ENCODE measurements around the gene EEF1A1. TPM values are rescaled to one million over a fixed set of nuclear protein-coding genes. Genes with fewer than 3 reads are reported as not detected.
"Not testable (repeated sequence)": the region's sequence is repeated elsewhere in the genome, so short reads cannot be mapped to it uniquely, and the experiment has no call there.

The EEF1A1 gene
- total RNA-seq, 1 donor from 2014 or later = 11,105 TPM

DNA sequence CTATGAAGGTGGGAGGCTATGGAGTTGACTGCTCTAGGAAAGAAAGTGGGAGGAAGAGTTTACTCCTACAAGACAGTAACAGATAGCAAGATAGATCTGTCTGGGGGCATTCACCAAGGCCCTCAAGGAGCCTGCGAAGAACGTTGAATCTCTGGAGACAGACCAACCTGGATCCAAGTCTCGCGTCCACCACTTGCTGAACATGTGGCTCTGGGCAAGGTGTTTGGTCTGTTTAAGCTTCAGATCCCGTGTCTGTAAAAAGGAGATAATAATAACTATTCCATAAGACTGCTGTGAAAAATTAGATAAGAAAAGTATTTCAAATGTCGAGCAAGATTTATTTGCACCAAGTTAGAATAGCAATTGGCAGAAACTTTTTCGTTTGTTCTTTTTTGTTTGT lies 8.1 kb upstream of the EEF1A1 start:
- Mint-ChIP-seq H3K4me3 (no peak overlapping the region), H3K4me1 (peaks cover 6% of the 10 kb centered on the region), H3K27me3 (ENCODE audit: low read depth) (no peaks in the 10 kb centered on the region), H3K9me3 (no peaks in the 10 kb centered on the region), H3K27ac (no peak overlapping the region), H3K36me3 (no peaks in the 10 kb centered on the region)
- TF ChIP-seq, protein P1, sequence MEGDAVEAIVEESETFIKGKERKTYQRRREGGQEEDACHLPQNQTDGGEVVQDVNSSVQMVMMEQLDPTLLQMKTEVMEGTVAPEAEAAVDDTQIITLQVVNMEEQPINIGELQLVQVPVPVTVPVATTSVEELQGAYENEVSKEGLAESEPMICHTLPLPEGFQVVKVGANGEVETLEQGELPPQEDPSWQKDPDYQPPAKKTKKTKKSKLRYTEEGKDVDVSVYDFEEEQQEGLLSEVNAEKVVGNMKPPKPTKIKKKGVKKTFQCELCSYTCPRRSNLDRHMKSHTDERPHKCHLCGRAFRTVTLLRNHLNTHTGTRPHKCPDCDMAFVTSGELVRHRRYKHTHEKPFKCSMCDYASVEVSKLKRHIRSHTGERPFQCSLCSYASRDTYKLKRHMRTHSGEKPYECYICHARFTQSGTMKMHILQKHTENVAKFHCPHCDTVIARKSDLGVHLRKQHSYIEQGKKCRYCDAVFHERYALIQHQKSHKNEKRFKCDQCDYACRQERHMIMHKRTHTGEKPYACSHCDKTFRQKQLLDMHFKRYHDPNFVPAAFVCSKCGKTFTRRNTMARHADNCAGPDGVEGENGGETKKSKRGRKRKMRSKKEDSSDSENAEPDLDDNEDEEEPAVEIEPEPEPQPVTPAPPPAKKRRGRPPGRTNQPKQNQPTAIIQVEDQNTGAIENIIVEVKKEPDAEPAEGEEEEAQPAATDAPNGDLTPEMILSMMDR (IDR thresholded peaks at IDR 0.05; ENCODE audit: unreplicated experiment) = no peak
- DNase-seq (ENCODE audit: low spot score in 2 of 2, unreplicated experiment in 2 of 2) = no peak

DNA sequence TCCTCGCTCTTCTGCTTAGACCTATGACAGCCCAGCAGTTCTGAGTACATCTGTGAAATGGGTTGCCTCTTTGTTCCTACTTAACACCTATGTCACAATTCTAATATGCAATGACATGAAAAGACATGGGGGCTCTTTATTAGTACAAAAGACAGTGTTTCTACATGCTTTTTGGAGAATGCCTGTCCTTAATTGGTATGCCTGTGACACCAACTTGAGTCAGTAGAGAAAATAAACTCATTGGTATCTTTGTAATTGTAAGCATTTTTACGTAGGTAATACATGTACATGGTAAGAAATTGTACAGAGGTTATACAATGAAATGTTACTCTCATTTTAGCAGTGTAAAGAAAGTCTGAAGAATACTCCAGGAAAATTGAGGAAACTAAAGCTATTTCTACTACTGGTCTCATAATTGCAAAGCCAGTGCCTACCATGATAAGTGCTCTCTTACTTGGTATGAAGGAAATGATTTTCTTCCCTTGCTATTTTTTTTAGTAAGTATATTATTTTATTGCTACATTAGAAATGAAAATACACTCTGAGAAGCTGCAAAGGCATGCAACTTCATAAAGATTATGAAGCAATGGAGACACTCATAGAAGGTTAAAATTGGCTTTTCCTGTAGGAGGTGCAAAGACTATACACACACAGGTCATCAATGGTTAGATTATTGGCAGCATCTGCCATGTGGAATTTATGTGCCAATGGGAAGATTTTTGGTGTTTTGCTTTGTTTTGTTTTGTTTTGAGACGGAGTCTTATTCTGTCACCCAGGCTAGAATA lies 4.9 kb upstream of the EEF1A1 start:
- peaks cover 10% of the 10 kb centered on the region for H3K4me1 Mint-ChIP-seq
- no peak for DNase-seq (ENCODE audit: low spot score in 2 of 2, unreplicated experiment in 2 of 2)
- H3K36me3 Mint-ChIP-seq = peaks cover 2% of the 10 kb centered on the region
- TF ChIP-seq, protein P1 (IDR thresholded peaks at IDR 0.05; ENCODE audit: unreplicated experiment) = no peak
- H3K4me3 Mint-ChIP-seq = no peak overlapping the region
- H3K9me3 Mint-ChIP-seq = no peaks in the 10 kb centered on the region
- H3K27me3 Mint-ChIP-seq (ENCODE audit: low read depth) = no peaks in the 10 kb centered on the region
- H3K27ac Mint-ChIP-seq = no peak overlapping the region

DNA sequence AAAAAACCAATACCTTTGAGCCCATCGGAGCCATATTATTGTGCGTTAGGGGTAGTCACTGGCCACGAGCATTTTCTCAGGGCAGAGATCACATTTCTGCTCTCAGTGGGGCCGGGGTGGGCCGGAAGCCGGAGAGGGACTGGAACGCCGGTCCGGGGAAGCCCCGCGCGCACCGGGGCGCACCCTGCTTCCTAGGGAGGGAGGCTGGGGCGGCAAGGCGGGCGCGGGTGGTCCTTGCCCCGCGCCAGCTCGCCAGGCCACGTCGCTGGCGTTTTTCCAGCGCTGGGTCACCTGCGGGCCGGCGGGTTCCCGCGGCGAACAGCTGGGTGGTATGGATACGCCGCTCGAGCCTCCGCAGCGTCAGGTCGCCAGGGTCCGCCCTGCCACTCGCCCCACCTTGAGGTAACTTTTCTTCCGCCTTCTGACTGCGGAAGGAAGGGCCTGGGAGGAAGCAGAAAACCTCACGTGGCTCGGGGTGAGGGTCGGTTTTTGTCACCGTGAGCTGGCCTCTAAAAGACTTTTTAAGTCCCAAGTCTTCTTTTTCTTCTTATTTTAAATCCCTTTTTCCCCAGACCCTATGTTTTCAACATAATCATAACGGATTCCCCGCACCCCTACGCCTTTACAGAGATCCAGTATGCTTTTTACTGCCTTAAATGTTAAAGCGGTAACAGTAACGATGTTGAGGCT lies 2.7 kb upstream of the EEF1A1 start:
- H3K4me3 Mint-ChIP-seq = peak overlapping the region; percentile 59
- no peaks in the 10 kb centered on the region for H3K9me3 Mint-ChIP-seq
- H3K27me3 Mint-ChIP-seq (ENCODE audit: low read depth) = no peaks in the 10 kb centered on the region
- DNase-seq (ENCODE audit: low spot score in 2 of 2, unreplicated experiment in 2 of 2) = no peak
- peaks cover 21% of the 10 kb centered on the region for H3K36me3 Mint-ChIP-seq
- TF ChIP-seq, protein P1 (IDR thresholded peaks at IDR 0.05; ENCODE audit: unreplicated experiment) = no peak
- H3K27ac Mint-ChIP-seq = peak overlapping the region; percentile 99
- peaks cover 20% of the 10 kb centered on the region for H3K4me1 Mint-ChIP-seq

DNA sequence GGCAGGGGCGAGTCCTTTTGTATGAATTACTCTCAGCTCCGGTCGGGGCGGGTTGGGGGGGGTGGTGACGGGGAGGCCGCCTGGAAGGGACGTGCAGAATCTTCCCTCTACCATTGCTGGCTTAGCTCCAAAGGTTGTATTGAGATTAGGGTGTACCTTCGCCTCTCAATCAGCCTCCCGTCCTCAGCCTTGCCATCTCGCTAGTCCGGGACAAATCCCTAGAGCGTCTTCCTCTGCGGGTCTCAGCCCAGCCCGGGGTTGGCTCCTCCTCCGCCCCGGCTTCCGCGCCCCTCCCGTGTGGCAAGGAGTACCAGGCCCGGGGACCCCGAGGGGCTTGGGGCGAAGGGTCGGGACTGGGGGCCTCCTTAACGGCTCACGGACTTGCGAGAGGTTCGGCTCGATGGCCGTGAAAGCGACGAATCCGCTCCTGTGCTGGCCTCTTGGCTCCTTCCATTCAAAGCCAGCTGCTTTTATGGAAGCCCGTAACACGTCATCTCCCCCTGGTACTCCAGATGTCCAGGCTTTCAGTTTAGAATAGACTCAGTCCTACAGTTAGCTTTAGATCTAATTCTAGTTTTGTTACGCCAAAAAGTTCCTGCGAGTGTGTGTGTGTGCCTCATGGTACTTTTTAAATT lies 636 bp upstream of the EEF1A1 start:
- Mint-ChIP-seq H3K27ac (peak overlapping the region; percentile 99), H3K36me3 (peaks cover 35% of the 10 kb centered on the region), H3K27me3 (ENCODE audit: low read depth) (no peaks in the 10 kb centered on the region), H3K9me3 (no peaks in the 10 kb centered on the region), H3K4me3 (peak overlapping the region; percentile 97), H3K4me1 (peaks cover 38% of the 10 kb centered on the region)
- TF ChIP-seq, protein P1 (IDR thresholded peaks at IDR 0.05; ENCODE audit: unreplicated experiment) = no peak
- DNase-seq (ENCODE audit: low spot score in 2 of 2, unreplicated experiment in 2 of 2) = peak in 1 of 2 experiments; percentile 81

DNA sequence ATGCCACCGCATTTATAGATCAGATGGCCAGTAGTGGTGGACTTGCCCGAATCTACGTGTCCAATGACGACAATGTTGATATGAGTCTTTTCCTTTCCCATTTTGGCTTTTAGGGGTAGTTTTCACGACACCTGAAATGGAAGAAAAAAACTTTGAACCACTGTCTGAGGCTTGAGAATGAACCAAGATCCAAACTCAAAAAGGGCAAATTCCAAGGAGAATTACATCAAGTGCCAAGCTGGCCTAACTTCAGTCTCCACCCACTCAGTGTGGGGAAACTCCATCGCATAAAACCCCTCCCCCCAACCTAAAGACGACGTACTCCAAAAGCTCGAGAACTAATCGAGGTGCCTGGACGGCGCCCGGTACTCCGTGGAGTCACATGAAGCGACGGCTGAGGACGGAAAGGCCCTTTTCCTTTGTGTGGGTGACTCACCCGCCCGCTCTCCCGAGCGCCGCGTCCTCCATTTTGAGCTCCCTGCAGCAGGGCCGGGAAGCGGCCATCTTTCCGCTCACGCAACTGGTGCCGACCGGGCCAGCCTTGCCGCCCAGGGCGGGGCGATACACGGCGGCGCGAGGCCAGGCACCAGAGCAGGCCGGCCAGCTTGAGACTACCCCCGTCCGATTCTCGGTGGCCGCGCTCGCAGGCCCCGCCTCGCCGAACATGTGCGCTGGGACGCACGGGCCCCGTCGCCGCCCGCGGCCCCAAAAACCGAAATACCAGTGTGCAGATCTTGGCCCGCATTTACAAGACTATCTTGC lies 725 bp downstream of the EEF1A1 start:
- TF ChIP-seq, protein P1 (IDR thresholded peaks at IDR 0.05; ENCODE audit: unreplicated experiment) = no peak
- peak; percentile 26 to 59 for DNase-seq (ENCODE audit: low spot score in 2 of 2, unreplicated experiment in 2 of 2)
- Mint-ChIP-seq H3K9me3 (no peaks in the 10 kb centered on the region), H3K4me1 (peaks cover 47% of the 10 kb centered on the region), H3K4me3 (peak overlapping the region; percentile 97), H3K36me3 (peaks cover 40% of the 10 kb centered on the region), H3K27me3 (ENCODE audit: low read depth) (no peaks in the 10 kb centered on the region), H3K27ac (peak overlapping the region; percentile 99)

DNA sequence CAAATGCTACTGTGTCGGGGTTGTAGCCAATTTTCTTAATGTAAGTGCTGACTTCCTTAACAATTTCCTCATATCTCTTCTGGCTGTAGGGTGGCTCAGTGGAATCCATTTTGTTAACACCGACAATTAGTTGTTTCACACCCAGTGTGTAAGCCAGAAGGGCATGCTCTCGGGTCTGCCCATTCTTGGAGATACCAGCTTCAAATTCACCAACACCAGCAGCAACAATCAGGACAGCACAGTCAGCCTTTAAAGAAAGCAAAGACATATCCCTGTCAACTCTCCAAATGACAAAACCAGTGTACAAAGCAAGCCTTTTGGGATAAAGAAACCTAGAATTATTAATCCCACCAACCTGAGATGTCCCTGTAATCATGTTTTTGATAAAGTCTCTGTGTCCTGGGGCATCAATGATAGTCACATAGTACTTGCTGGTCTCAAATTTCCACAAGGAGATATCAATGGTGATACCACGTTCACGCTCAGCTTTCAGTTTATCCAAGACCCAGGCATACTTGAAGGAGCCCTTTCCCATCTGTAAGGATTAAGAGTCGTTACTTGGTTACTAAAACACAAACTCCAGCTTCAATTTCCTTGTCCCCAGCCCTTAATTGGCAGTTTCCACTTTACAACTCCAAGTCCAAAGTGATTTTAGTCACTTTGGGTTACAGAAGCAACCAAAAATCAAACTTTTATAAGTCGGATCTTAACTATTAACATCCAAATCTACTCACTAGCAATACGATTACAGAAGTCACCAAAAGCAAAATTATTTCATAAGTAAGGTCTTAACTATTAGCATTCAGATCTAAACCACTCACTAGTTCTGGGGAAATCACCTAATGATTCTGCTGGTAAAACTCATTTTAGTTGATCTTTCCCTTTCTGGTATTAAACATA lies 1.6 kb downstream of the EEF1A1 start:
- H3K36me3 Mint-ChIP-seq = peaks cover 43% of the 10 kb centered on the region
- H3K4me1 Mint-ChIP-seq = peaks cover 47% of the 10 kb centered on the region

More for the DNA sequence above, 1.6 kb downstream of the EEF1A1 start:
- not testable (repeated sequence) for H3K27me3 Mint-ChIP-seq (ENCODE audit: low read depth); H3K9me3 Mint-ChIP-seq; DNase-seq (ENCODE audit: low spot score in 2 of 2, unreplicated experiment in 2 of 2)
- H3K27ac Mint-ChIP-seq = peak overlapping the region; percentile 99
- peak overlapping the region; percentile 97 for H3K4me3 Mint-ChIP-seq

Measured in mesothelial cell of epicardium (in vitro differentiated cells).